Fibroblast of skin of right quadriceps (primary cell): Measurements from ENCODE around the gene GNAZ.
"Not testable (repeated sequence)": the region's sequence is repeated elsewhere in the genome, so short reads cannot be mapped to it uniquely, and the experiment has no call there.

Experiments used
- DNase-seq: peaks from one replicate; pipeline ENCODE4 v3.0.0-alpha.2; 2013

Gene GNAZ

DNA sequence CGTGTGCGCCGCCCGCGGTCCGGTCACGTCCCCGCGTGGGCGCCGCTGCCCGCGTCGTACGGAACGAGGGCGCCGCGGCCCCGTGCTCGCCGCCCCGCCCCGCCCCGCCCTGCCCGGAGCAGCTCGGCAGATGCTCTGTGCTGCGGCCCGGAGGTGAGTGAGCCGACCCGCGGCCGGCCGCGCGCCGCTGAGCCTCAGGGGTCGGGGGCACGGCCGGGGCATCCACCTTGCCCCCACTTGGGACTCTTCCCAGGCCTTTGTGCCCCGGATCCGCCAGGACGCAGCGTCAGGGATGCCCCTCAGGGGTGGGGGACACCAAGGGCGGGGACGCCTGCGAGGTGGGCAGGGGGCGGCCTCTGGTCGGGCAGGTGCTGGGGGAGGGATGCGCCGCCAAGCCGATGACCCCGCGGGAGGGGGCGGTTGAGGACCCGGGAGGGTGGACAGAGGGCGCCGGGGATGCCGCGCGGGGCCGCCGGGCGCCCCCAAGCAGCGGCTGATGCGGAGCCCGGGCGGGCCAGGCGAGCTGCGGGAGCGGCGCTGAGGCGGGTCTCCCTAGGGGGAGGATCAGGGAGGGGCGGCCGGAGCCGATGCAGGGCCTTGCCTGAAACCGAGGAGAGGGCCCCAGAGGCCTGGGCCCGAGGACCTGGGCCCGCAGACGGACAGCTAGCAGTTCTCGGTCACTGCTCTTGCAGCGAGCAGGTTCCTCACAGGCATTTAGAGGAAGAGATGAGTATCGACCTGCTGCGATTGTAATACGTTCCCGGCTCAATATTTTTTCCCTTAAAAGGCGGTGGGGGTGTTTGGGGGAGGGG is at the start of gene GNAZ:
Gene GNAZ, plus strand, starts transcription at position 102 of the 812 bp plus-strand sequence. CDS start 25,177 bp downstream, outside the sequence.
- peak; percentile 22 for DNase-seq

- no peak for DNase-seq
These were observed 49.5 kb upstream of the GNAZ start for GRCh38 chr22:23020659-23021293.

DNA sequence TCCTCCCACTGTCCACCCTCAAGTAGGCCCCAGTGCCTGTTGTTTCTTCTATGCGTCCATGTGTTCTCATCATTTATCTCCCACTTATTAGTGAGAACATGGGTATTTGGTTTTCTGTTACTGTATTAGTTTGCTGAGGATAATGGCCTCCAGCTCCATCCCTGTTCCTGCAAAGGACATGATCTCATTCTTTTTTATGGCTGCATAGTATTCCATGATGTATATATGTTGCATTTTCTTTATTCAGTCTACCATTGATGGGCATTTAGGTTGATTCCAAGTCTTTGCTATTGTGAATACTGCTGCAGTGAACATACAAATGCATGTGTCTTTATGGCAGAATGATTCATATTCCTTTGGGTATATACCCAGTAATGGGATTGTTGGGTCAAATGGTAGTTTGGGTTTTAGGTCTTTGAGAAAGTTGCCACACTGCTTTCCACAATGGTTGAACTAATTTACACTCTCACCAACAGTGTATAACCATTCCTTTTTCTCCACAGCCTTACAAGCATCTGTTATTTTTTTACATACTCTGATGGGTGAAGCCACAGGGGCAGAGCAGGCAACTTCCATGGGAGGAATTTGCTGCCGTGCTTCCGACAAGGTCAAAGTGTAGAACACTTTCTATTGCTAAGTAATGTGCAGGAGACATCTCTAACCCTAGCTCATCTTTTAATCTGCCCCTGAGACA is 48.5 kb upstream of the GNAZ start:
- DNase-seq: not testable (repeated sequence)

DNA sequence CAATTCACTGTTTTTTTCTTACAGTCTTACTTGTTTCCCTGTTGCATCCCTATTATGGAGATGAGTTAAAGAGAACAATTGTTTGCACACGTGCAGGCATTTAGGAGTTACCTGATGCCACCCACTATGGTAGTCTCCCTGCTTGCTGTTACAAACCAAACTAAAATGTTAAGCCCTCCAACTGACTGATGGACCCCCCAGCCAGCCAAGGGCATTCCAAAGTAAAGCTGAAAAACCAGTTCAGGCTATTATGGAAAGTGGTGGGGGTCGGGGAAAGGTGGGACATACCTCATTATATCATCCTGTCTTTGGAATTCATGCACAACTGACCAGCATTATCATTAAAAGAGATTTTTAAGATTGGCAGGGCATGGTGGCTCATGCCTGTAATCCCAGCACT is 47.0 kb upstream of the GNAZ start:
- no peak for DNase-seq

DNA sequence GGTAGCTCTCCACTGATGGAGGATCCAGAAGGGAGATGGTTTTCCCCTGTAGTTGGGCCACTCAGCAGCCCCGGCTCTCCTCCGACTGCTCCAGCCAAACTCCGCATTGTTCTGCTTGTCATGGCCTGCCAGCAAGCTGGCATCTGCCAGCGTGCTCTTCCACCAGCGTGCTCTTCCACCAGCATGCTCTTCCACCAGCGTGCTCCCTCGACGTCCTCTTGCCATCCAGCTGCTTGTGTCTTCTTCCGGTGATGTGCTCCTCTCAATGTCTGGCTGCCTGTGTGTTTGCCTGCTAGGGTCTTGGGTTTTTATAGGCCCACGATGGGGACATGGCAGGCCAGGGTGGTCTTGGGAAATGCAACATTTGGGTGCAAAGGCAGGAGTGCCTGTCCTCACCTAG is 43.5 kb upstream of the GNAZ start:
- DNase-seq: no peak

DNA sequence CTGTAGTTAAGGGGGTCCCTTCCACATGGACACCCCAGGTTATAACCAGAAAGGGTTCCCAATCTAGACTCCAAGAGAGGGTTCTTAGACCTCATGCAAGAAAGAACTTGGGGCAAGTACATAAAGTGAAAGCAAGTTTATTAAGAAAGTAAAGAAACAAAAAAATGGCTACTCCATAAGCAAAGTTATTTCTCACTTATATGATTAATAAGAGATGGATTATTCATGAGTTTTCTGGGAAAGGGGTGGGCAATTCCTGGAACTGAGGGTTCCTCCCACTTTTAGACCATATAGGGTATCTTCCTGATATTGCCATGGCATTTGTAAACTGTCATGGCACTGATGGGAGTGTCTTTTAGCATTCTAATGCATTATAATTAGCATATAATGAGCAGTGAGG is 42.5 kb upstream of the GNAZ start:
- DNase-seq: not testable (repeated sequence)

- DNase-seq: no peak
These were observed 40.6 kb upstream of the GNAZ start for GRCh38 chr22:23029521-23030228.

- no peak for DNase-seq
These were observed 38.9 kb upstream of the GNAZ start for GRCh38 chr22:23031381-23031780.

DNA sequence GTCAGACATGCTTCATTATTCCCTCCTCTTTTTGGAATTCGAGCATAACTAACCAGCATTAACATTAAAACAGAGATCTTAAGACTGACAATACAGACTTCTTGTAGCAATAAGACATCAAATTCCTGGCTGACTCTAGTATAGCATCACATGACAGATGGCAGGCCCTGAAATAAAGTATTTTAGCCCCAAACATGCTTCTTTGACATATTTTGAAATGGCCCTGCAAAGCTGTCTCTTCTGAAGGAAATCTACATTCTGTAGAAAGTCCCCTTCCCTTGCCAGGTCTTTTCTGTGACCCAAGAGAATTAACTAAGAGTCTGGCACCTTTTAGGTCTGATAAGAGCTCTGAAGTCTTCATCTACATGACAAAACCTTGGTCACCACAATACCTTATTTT is 38.5 kb upstream of the GNAZ start:
- no peak for DNase-seq

GRCh38 chr22:23032658-23033057 is 37.7 kb upstream of the GNAZ start:
- no peak for DNase-seq

- DNase-seq: no peak
These were observed 37.0 kb upstream of the GNAZ start for GRCh38 chr22:23033116-23033905.

- no peak for DNase-seq
These were observed 35.4 kb upstream of the GNAZ start for GRCh38 chr22:23034621-23035556.

- DNase-seq: no peak
These were observed 34.6 kb upstream of the GNAZ start for GRCh38 chr22:23035557-23036277.

- peak; percentile 67 for DNase-seq
These were observed 33.5 kb upstream of the GNAZ start for GRCh38 chr22:23036684-23037428.

- no peak for DNase-seq
These were observed 32.6 kb upstream of the GNAZ start for GRCh38 chr22:23037429-23038333.

- DNase-seq: no peak
These were observed 32.0 kb upstream of the GNAZ start for GRCh38 chr22:23038334-23038642.

- DNase-seq: no peak
These were observed 31.4 kb upstream of the GNAZ start for GRCh38 chr22:23038902-23039301.

- DNase-seq: no peak
These were observed 28.1 kb upstream of the GNAZ start for GRCh38 chr22:23042179-23042578.

DNA sequence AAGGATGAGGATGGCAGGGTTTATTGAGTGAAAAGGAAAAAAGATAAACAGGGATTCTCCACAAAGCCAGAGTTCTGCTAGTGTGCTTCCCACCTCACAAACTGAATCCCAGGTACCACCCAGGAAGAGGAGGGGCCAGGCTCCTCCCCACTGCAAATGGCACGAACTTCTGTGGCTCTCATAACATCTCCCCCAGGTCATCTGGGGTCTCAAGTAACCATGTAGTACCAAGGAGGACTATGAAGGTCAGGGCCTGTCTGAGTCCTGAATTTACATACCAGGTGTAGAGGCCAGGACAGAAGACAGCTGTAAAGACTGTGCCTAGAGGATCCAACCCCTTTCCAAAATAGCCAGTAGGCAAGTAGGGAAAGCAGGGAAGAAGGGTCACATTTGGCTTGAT is 25.7 kb upstream of the GNAZ start:
- DNase-seq: no peak
